Neural progenitor cell (in vitro differentiated cells): ENCODE data around the gene ZNF800. TPM values are rescaled to one million over a fixed set of nuclear protein-coding genes. Genes with fewer than 3 reads are reported as not detected.
"Not testable (repeated sequence)": the region's sequence is repeated elsewhere in the genome, so short reads cannot be mapped to it uniquely, and the experiment has no call there.

Source experiments
- DNase-seq: peaks from one replicate; pipeline ENCODE4 v3.0.0-alpha.2; 2016; ENCODE audit warnings: low spot score
- H2AFZ ChIP-seq: fragments of 200-600 bp; sonication (generic); replicated peaks from 2 replicates; pipeline ENCODE4 v1.6.1; 2016; ENCODE audit warnings: antibody characterized with exemption
- H3F3A ChIP-seq: fragments of 200-600 bp; sonication (generic); 2 replicates; pipeline ENCODE4 v1.6.1; 2016; ENCODE audit warnings: antibody characterized with exemption, low read depth
- H3K27ac ChIP-seq: fragments of 200-600 bp; sonication (generic); 2 replicates; pipeline ENCODE4 v1.5.1; 2016; ENCODE audit warnings: mild to moderate bottlenecking
- H3K27me3 ChIP-seq: fragments of 200-600 bp; sonication (generic); 2 replicates; pipeline ENCODE4 v1.6.1; 2016; ENCODE audit warnings: mild to moderate bottlenecking, moderate library complexity
- H3K36me3 ChIP-seq: fragments of 200-600 bp; sonication (generic); 2 replicates; pipeline ENCODE4 v1.5.1; 2016
- H3K4me1 ChIP-seq: fragments of 200-600 bp; sonication (generic); 2 replicates; pipeline ENCODE4 v1.6.1; 2016; ENCODE audit warnings: mixed run types
- H3K4me2 ChIP-seq: fragments of 200-600 bp; sonication (generic); 2 replicates; pipeline ENCODE4 v1.6.1; 2016
- H3K4me3 ChIP-seq: fragments of 200-600 bp; sonication (generic); 2 replicates; pipeline ENCODE4 v1.5.1; 2016
- H3K79me2 ChIP-seq: fragments of 200-600 bp; sonication (generic); 2 replicates; pipeline ENCODE4 v1.6.1; 2016; ENCODE audit warnings: low read depth
- H3K9ac ChIP-seq: fragments of 200-600 bp; sonication (generic); 2 replicates; pipeline ENCODE4 v1.6.1; 2016
- H3K9me3 ChIP-seq: fragments of 200-600 bp; sonication (generic); 2 replicates; pipeline ENCODE4 v1.5.1; 2016; ENCODE audit warnings: low read depth
- H4K20me1 ChIP-seq: fragments of 200-600 bp; sonication (generic); 2 replicates; pipeline ENCODE4 v1.6.1; 2016; ENCODE audit warnings: low read depth
- H3K27ac Mint-ChIP-seq: 3 replicates; pipeline ENCODE4 v1.8.0; 2021; ENCODE audit warnings: mixed read lengths
- H3K27me3 Mint-ChIP-seq: 2 replicates; pipeline ENCODE4 v1.8.0; 2022; ENCODE audit warnings: low read depth, mild to moderate bottlenecking, inconsistent platforms, moderate library complexity, mixed read lengths; ENCODE audit not compliant: insufficient read depth
- H3K36me3 Mint-ChIP-seq: 3 replicates; pipeline ENCODE4 v1.8.0; 2021; ENCODE audit warnings: mixed read lengths
- H3K4me1 Mint-ChIP-seq: 3 replicates; pipeline ENCODE4 v1.8.0; 2021; ENCODE audit warnings: mixed read lengths
- H3K4me3 Mint-ChIP-seq: 3 replicates; pipeline ENCODE4 v1.8.0; 2021; ENCODE audit warnings: mild to moderate bottlenecking, moderate library complexity, mixed read lengths
- H3K9me3 Mint-ChIP-seq: 3 replicates; pipeline ENCODE4 v1.8.0; 2020; ENCODE audit warnings: mixed read lengths
- CTCF ChIP-seq: fragments of 200-600 bp; sonication (generic); IDR thresholded peaks from 2 replicates; pipeline ENCODE4 v1.5.1; 2017; ENCODE audit warnings: antibody characterized with exemption, mild to moderate bottlenecking
- EZH2 ChIP-seq: fragments of 200-600 bp; sonication (generic); IDR thresholded peaks from 2 replicates; pipeline ENCODE4 v1.6.1; 2017; ENCODE audit warnings: antibody characterized with exemption, mild to moderate bottlenecking, moderate library complexity
- EZH2phosphoT487 ChIP-seq: fragments of 200-600 bp; sonication (generic); IDR thresholded peaks from 2 replicates; pipeline ENCODE4 v1.6.1; 2017; ENCODE audit warnings: antibody characterized with exemption
- total RNA-seq: library from RNA; depleted of rRNA; stranded (reverse); fragments of >200 nt; gene quantifications from 2 replicates; pipeline ENCODE4 v1.2.3, GENCODE V29; 2015; ENCODE audit warnings: low replicate concordance

The ZNF800 gene
- total RNA-seq, 1 donor from 2014 or later, result 26.0 TPM

- Mint-ChIP-seq H3K4me1 (no peaks in the 10 kb centered on the region), H3K27ac (no peak overlapping the region), H3K27me3 (peaks cover 2% of the 10 kb centered on the region), H3K36me3 (no peaks in the 10 kb centered on the region), H3K4me3 (no peak overlapping the region), H3K9me3 (no peaks in the 10 kb centered on the region)
- DNase-seq, result no peak
- Histone ChIP-seq H2AFZ (no peak overlapping the region), H3K4me2 (no peak overlapping the region), H3K4me1 (no peaks in the 10 kb centered on the region), H3K36me3 (no peaks in the 10 kb centered on the region), H3K27ac (no peak overlapping the region), H4K20me1 (no peaks in the 10 kb centered on the region), H3F3A (no peaks in the 10 kb centered on the region), H3K9me3 (no peaks in the 10 kb centered on the region), H3K4me3 (no peak overlapping the region), H3K27me3 (no peaks in the 10 kb centered on the region), H3K9ac (no peak overlapping the region), H3K79me2 (no peaks in the 10 kb centered on the region)
- no peak for TF ChIP-seq EZH2phosphoT487
- TF ChIP-seq CTCF, result no peak
- TF ChIP-seq EZH2, result no peak
These were observed 45.3 kb upstream of the ZNF800 start for GRCh38 chr7:127437837-127438236.

GRCh38 chr7:127437241-127437640 lies 44.7 kb upstream of the ZNF800 start:
- Mint-ChIP-seq H3K27me3 (no peaks in the 10 kb centered on the region), H3K4me1 (no peaks in the 10 kb centered on the region), H3K9me3 (no peaks in the 10 kb centered on the region), H3K4me3 (no peak overlapping the region), H3K36me3 (no peaks in the 10 kb centered on the region), H3K27ac (no peak overlapping the region)
- Histone ChIP-seq H3K9me3 (no peaks in the 10 kb centered on the region), H3K4me2 (no peak overlapping the region), H3K36me3 (no peaks in the 10 kb centered on the region), H3K4me1 (no peaks in the 10 kb centered on the region), H3K27ac (no peak overlapping the region), H3K9ac (no peak overlapping the region), H3K4me3 (no peak overlapping the region), H3K79me2 (no peaks in the 10 kb centered on the region), H3F3A (no peaks in the 10 kb centered on the region), H2AFZ (no peak overlapping the region), H3K27me3 (no peaks in the 10 kb centered on the region), H4K20me1 (no peaks in the 10 kb centered on the region)
- TF ChIP-seq EZH2phosphoT487, result no peak
- TF ChIP-seq CTCF, result no peak
- no peak for TF ChIP-seq EZH2
- no peak for DNase-seq

- not testable (repeated sequence) for H3K4me3 Mint-ChIP-seq, H2AFZ ChIP-seq, H3K36me3 Mint-ChIP-seq, H3K9me3 Mint-ChIP-seq, H3K79me2 ChIP-seq, H3K4me1 ChIP-seq, H3K4me1 Mint-ChIP-seq, H3K9ac ChIP-seq, H3F3A ChIP-seq, H3K36me3 ChIP-seq, H3K27ac Mint-ChIP-seq, H3K27ac ChIP-seq, H3K4me2 ChIP-seq, H3K4me3 ChIP-seq, H3K27me3 Mint-ChIP-seq, H3K9me3 ChIP-seq, H3K27me3 ChIP-seq, DNase-seq, H4K20me1 ChIP-seq
These were observed 36.8 kb upstream of the ZNF800 start for GRCh38 chr7:127429281-127429680.

GRCh38 chr7:127419196-127419595 lies 26.7 kb upstream of the ZNF800 start:
- no peak overlapping the region for H3K27ac ChIP-seq
- no peaks in the 10 kb centered on the region for H3K27me3 ChIP-seq
- TF ChIP-seq CTCF (no peak), EZH2phosphoT487 (no peak)
- Mint-ChIP-seq H3K27ac (no peak overlapping the region), H3K4me3 (no peak overlapping the region), H3K36me3 (no peaks in the 10 kb centered on the region), H3K4me1 (no peaks in the 10 kb centered on the region), H3K9me3 (no peaks in the 10 kb centered on the region), H3K27me3 (peaks cover 2% of the 10 kb centered on the region)
- no peaks in the 10 kb centered on the region for H3K79me2 ChIP-seq
- no peak for DNase-seq
- no peaks in the 10 kb centered on the region for H3F3A ChIP-seq
- H3K4me1 ChIP-seq, result no peaks in the 10 kb centered on the region
- H3K9ac ChIP-seq, result no peak overlapping the region
- H3K9me3 ChIP-seq, result no peaks in the 10 kb centered on the region
- H3K4me3 ChIP-seq, result no peak overlapping the region
- H4K20me1 ChIP-seq, result no peaks in the 10 kb centered on the region
- no peaks in the 10 kb centered on the region for H3K36me3 ChIP-seq
- no peak overlapping the region for H2AFZ ChIP-seq
- no peak overlapping the region for H3K4me2 ChIP-seq
